Neural cell (in vitro differentiated cells): ENCODE data around the gene GPR146. TPM values are rescaled to one million over a fixed set of nuclear protein-coding genes. Genes with fewer than 3 reads are reported as not detected.

Experiments
- H2AFZ ChIP-seq: fragments of 200-600, 300-800 bp; sonication (generic), shearing (Covaris generic); 2 replicates; pipeline ENCODE4 v1.6.0; 2014; ENCODE audit warnings: low read depth, mild to moderate bottlenecking, antibody characterized with exemption, low read length, moderate library complexity
- H3F3A ChIP-seq: fragments of 200-600 bp; shearing (Covaris generic); 2 replicates; pipeline ENCODE4 v1.6.1; 2016; ENCODE audit warnings: mild to moderate bottlenecking, moderate library complexity, mixed read lengths, antibody characterized with exemption, low read length; ENCODE audit not compliant: insufficient read depth, poor library complexity, severe bottlenecking
- H3K27ac ChIP-seq: fragments of 200-600, 300-800 bp; sonication (generic), shearing (Covaris generic); 2 replicates; pipeline ENCODE4 v1.5.1; 2014; ENCODE audit warnings: mild to moderate bottlenecking, low read length, moderate library complexity
- H3K27me3 ChIP-seq: fragments of 300-800, 200-600 bp; sonication (generic), shearing (Covaris generic); 2 replicates; pipeline ENCODE4 v1.6.0; 2014; ENCODE audit warnings: mild to moderate bottlenecking, low read depth, low read length, moderate library complexity; ENCODE audit not compliant: insufficient read depth
- H3K36me3 ChIP-seq: fragments of 300-800, 200-600 bp; sonication (generic), shearing (Covaris generic); 2 replicates; pipeline ENCODE4 v1.5.1; 2014; ENCODE audit warnings: mild to moderate bottlenecking, antibody characterized with exemption, low read length, moderate library complexity; ENCODE audit not compliant: insufficient read depth
- H3K4me2 ChIP-seq: fragments of 300-800, 200-600 bp; sonication (generic), shearing (Covaris generic); 2 replicates; pipeline ENCODE4 v1.6.0; 2014; ENCODE audit warnings: mild to moderate bottlenecking, low read length
- H3K4me3 ChIP-seq: fragments of 300-800, 200-600 bp; sonication (generic), shearing (Covaris generic); 2 replicates; pipeline ENCODE4 v1.5.1; 2014; ENCODE audit warnings: mild to moderate bottlenecking, low read length, moderate library complexity
- H3K79me2 ChIP-seq: fragments of 200-600 bp; shearing (Covaris generic); replicated peaks from 2 replicates; pipeline ENCODE4 v1.6.0; 2014; ENCODE audit warnings: mild to moderate bottlenecking, low read length, moderate library complexity; ENCODE audit not compliant: insufficient read depth
- H3K9ac ChIP-seq: fragments of 300-800, 200-600 bp; sonication (generic), shearing (Covaris generic); 2 replicates; pipeline ENCODE4 v1.6.1; 2016; ENCODE audit warnings: mild to moderate bottlenecking, low read length, mixed read lengths
- H3K9me2 ChIP-seq: fragments of 200-600 bp; shearing (Covaris generic); 2 replicates; pipeline ENCODE4 v1.6.1; 2016; ENCODE audit warnings: mild to moderate bottlenecking, low read length, mixed read lengths; ENCODE audit not compliant: insufficient read depth
- H3K9me3 ChIP-seq: fragments of 200-600, 300-800 bp; sonication (generic), shearing (Covaris generic); 2 replicates; pipeline ENCODE4 v1.6.1; 2016; ENCODE audit warnings: mild to moderate bottlenecking, mixed run types, low read length, moderate library complexity, mixed read lengths
- H4K20me1 ChIP-seq: fragments of 200-600 bp; shearing (Covaris generic); 2 replicates; pipeline ENCODE4 v1.6.1; 2016; ENCODE audit warnings: mild to moderate bottlenecking, mixed run types; ENCODE audit not compliant: insufficient read depth
- EP300 ChIP-seq: fragments of 450-650 bp; conservative IDR thresholded peaks from 2 replicates; pipeline ENCODE4 v1.6.1; 2014; ENCODE audit warnings: antibody characterized with exemption, mild to moderate bottlenecking, moderate library complexity; ENCODE audit not compliant: poor library complexity, severe bottlenecking
- EZH2 ChIP-seq: fragments of 200-600, 300-800 bp; shearing (Covaris generic), sonication (generic); IDR thresholded peaks from 2 replicates; pipeline ENCODE4 v1.6.1; 2014; ENCODE audit warnings: antibody characterized with exemption, low read length, borderline replicate concordance, mild to moderate bottlenecking; ENCODE audit not compliant: insufficient read depth, poor library complexity, severe bottlenecking
- MXI1 ChIP-seq: fragments of 450-650 bp; conservative IDR thresholded peaks from 2 replicates; pipeline ENCODE4 v1.6.1; 2014; ENCODE audit warnings: antibody characterized with exemption, mild to moderate bottlenecking; ENCODE audit not compliant: poor library complexity, severe bottlenecking
- POLR2AphosphoS5 ChIP-seq: IDR thresholded peaks from 2 replicates; pipeline ENCODE4 v1.6.1; 2012
- RAD21 ChIP-seq: fragments of 450-650 bp; conservative IDR thresholded peaks from 2 replicates; pipeline ENCODE4 v1.6.1; 2014; ENCODE audit warnings: antibody characterized with exemption, mild to moderate bottlenecking, moderate library complexity
- REST ChIP-seq: IDR thresholded peaks from 2 replicates; pipeline ENCODE4 v1.6.1; 2012; ENCODE audit warnings: borderline replicate concordance
- SMC3 ChIP-seq: fragments of 450-650 bp; conservative IDR thresholded peaks from 2 replicates; pipeline ENCODE4 v1.6.1; 2014; ENCODE audit warnings: antibody characterized with exemption, mild to moderate bottlenecking, moderate library complexity; ENCODE audit not compliant: poor library complexity
- TAF1 ChIP-seq: IDR thresholded peaks from 2 replicates; pipeline ENCODE4 v1.6.1; 2012; ENCODE audit warnings: low read depth
- polyA plus RNA-seq: library from polyadenylated mRNA; depleted of rRNA; stranded (reverse); fragments of >200 nt; gene quantifications from 2 replicates; pipeline ENCODE4 v1.2.3, GENCODE V29; 2014
- TF ChIP-seq, protein P1 (sequence below): fragments of 450-650 bp; IDR thresholded peaks from 2 replicates; pipeline ENCODE4 v1.5.1; 2014; ENCODE audit warnings: antibody characterized with exemption, mild to moderate bottlenecking, moderate library complexity; ENCODE audit not compliant: poor library complexity, severe bottlenecking

Gene GPR146
- polyA plus RNA-seq, 1 donor from 2014 or later, result not detected

GRCh38 chr7:1012716-1013095 lies 31.6 kb upstream of the GPR146 start:
- H3K9ac ChIP-seq, result no peak overlapping the region
- H3K9me2 ChIP-seq, result no peaks in the 10 kb centered on the region
- H3K79me2 ChIP-seq, result peaks cover 5% of the 10 kb centered on the region
- no peak overlapping the region for H3K4me2 ChIP-seq
- H3K9me3 ChIP-seq, result no peaks in the 10 kb centered on the region
- TF ChIP-seq MXI1 (no peak), RAD21 (no peak), POLR2AphosphoS5 (no peak), SMC3 (no peak), REST (no peak), EZH2 (no peak), EP300 (no peak), TAF1 (no peak)
- TF ChIP-seq, protein P1, sequence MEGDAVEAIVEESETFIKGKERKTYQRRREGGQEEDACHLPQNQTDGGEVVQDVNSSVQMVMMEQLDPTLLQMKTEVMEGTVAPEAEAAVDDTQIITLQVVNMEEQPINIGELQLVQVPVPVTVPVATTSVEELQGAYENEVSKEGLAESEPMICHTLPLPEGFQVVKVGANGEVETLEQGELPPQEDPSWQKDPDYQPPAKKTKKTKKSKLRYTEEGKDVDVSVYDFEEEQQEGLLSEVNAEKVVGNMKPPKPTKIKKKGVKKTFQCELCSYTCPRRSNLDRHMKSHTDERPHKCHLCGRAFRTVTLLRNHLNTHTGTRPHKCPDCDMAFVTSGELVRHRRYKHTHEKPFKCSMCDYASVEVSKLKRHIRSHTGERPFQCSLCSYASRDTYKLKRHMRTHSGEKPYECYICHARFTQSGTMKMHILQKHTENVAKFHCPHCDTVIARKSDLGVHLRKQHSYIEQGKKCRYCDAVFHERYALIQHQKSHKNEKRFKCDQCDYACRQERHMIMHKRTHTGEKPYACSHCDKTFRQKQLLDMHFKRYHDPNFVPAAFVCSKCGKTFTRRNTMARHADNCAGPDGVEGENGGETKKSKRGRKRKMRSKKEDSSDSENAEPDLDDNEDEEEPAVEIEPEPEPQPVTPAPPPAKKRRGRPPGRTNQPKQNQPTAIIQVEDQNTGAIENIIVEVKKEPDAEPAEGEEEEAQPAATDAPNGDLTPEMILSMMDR, result no peak
- H3K36me3 ChIP-seq, result peaks cover 11% of the 10 kb centered on the region
- no peak overlapping the region for H2AFZ ChIP-seq
- peaks cover 18% of the 10 kb centered on the region for H4K20me1 ChIP-seq
- H3F3A ChIP-seq, result no peaks in the 10 kb centered on the region
- H3K27ac ChIP-seq, result no peak overlapping the region
- H3K4me3 ChIP-seq, result no peak overlapping the region
- H3K27me3 ChIP-seq, result no peaks in the 10 kb centered on the region

DNA sequence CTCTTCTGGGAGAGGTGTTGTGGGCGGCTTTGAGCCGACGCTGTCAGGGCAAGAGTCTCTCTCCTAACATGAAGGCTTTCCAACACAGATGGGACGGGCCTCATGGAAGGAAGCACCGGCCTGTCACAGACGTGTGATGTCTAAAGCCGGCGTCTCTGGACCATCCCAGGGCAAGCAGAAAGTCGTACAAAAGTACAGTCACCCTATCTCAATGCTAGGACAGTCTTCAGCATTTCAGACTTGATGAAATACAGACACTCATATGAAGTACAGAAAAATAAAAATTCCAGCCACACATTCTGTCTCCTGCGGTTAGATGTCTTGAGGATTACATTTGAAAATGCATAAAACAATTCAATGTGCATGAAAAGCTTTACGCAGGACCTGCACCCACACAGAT lies 30.8 kb upstream of the GPR146 start:
- H3K27me3 ChIP-seq, result no peaks in the 10 kb centered on the region
- peaks cover 5% of the 10 kb centered on the region for H3K79me2 ChIP-seq
- TF ChIP-seq EP300 (no peak), POLR2AphosphoS5 (no peak), SMC3 (no peak), REST (no peak), RAD21 (no peak), MXI1 (no peak), EZH2 (no peak), TAF1 (no peak)
- TF ChIP-seq, protein P1, result no peak
- no peak overlapping the region for H2AFZ ChIP-seq
- no peak overlapping the region for H3K27ac ChIP-seq
- H3K9ac ChIP-seq, result no peak overlapping the region
- no peak overlapping the region for H3K4me3 ChIP-seq
- no peaks in the 10 kb centered on the region for H3F3A ChIP-seq
- no peak overlapping the region for H3K4me2 ChIP-seq
- H3K9me3 ChIP-seq, result no peaks in the 10 kb centered on the region
- no peaks in the 10 kb centered on the region for H3K9me2 ChIP-seq
- H4K20me1 ChIP-seq, result peaks cover 18% of the 10 kb centered on the region
- H3K36me3 ChIP-seq, result peaks cover 11% of the 10 kb centered on the region
